BJ (cell line): Measurements from ENCODE around the gene NF2. TPM values are rescaled to one million over a fixed set of nuclear protein-coding genes. Genes with fewer than 3 reads are reported as not detected.
"Not testable (repeated sequence)": the region's sequence is repeated elsewhere in the genome, so short reads cannot be mapped to it uniquely, and the experiment has no call there.

Experiments used
- CTCF ChIA-PET: fragments of 350-600 bp; formaldehyde crosslinking; extraction: SDS; loops from one replicate; lab custom pipeline; 2021; ENCODE audit warnings: antibody characterized with exemption, inconsistent platforms; lab: Yijun Ruan, JAX
- POLR2A ChIA-PET: fragments of 300-600 bp; sonication (Branson Sonifier 250); formaldehyde crosslinking; extraction: SDS; loops from one replicate; lab custom pipeline; 2021; ENCODE audit warnings: antibody characterized with exemption; lab: Charles Lee
- DNase-seq: peaks from one replicate; pipeline ENCODE4 v3.0.0-alpha.2; 2011; ENCODE audit warnings: low read depth
- H3K27me3 ChIP-seq: 2 replicates; pipeline ENCODE4 v1.6.0; 2011; ENCODE audit warnings: low read length; ENCODE audit not compliant: control insufficient read depth, insufficient read depth
- H3K36me3 ChIP-seq: 2 replicates; pipeline ENCODE4 v1.5.1; 2011; ENCODE audit warnings: low read length; ENCODE audit not compliant: control insufficient read depth, insufficient read depth
- H3K4me3 ChIP-seq: 2 replicates; pipeline ENCODE4 v1.5.1; 2011; ENCODE audit warnings: low read depth, mild to moderate bottlenecking, control low read depth, low read length
- polyA plus RNA-seq: library from polyadenylated mRNA; depleted of rRNA; stranded (reverse); fragments of >200 nt; gene quantifications from 2 replicates; pipeline ENCODE4 v1.2.3, GENCODE V29; 2011
- TF ChIP-seq, protein P1 (sequence below): IDR thresholded peaks from 2 replicates; pipeline ENCODE4 v1.5.1; 2011; ENCODE audit warnings: low read depth, mild to moderate bottlenecking, control low read depth, inconsistent platforms, low read length, moderate library complexity; ENCODE audit not compliant: insufficient read depth

NF2 gene
- polyA plus RNA-seq, 1 experiment, result 36.0 TPM

DNA sequence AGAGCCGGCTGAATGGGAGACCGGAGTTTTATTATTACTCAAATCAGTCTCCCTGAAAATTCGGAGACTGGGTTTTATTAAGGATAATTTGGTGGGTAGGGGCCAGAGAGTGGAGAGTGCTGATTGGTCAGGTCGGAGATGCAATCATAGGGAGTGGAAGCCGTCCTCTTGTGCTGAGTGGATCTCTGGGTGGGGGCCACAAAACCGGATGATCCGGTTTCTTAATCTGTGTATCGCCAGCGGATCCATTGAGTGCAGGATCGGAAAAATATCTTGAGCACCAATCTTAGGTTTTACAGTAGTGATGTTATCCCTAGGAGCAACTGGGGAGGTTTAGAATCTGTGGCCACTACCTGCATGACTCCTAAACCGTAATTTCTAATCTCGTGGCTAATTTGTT is 21.6 kb upstream of the NF2 start:
- Histone ChIP-seq H3K27me3 (no peaks in the 10 kb centered on the region), H3K36me3 (no peaks in the 10 kb centered on the region), H3K4me3 (no peak overlapping the region; the same call in 1 of the 2 replicates)
- TF ChIP-seq, protein P1, sequence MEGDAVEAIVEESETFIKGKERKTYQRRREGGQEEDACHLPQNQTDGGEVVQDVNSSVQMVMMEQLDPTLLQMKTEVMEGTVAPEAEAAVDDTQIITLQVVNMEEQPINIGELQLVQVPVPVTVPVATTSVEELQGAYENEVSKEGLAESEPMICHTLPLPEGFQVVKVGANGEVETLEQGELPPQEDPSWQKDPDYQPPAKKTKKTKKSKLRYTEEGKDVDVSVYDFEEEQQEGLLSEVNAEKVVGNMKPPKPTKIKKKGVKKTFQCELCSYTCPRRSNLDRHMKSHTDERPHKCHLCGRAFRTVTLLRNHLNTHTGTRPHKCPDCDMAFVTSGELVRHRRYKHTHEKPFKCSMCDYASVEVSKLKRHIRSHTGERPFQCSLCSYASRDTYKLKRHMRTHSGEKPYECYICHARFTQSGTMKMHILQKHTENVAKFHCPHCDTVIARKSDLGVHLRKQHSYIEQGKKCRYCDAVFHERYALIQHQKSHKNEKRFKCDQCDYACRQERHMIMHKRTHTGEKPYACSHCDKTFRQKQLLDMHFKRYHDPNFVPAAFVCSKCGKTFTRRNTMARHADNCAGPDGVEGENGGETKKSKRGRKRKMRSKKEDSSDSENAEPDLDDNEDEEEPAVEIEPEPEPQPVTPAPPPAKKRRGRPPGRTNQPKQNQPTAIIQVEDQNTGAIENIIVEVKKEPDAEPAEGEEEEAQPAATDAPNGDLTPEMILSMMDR, result no peak
- ChIA-PET CTCF (no interaction called here), POLR2A (no interaction called here)
- DNase-seq, result no peak

DNA sequence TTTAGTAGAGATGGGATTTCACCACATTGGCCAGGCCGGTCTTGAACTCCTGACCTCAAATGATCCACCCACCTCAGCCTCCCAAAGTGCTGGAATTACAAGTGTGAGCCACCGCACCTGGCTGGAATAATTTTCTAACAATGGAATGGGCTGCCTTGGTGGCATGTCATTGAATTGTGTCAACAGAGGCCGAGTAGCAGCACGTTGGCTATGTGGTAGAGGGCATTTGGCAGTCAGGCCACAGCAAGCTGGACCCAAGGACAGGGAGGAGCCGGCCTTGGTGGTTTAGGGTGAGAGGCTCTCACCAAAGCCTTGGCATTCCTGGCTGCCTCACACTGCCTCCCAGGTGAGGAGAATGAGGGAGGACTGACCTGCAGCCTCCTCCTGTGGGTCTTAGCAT is 18.5 kb upstream of the NF2 start:
- ChIA-PET POLR2A (no interaction called here), CTCF (no interaction called here)
- no peaks in the 10 kb centered on the region for H3K36me3 ChIP-seq
- DNase-seq, result no peak
- TF ChIP-seq, protein P1, result no peak
- H3K27me3 ChIP-seq, result no peaks in the 10 kb centered on the region
- H3K4me3 ChIP-seq, result no peak overlapping the region

DNA sequence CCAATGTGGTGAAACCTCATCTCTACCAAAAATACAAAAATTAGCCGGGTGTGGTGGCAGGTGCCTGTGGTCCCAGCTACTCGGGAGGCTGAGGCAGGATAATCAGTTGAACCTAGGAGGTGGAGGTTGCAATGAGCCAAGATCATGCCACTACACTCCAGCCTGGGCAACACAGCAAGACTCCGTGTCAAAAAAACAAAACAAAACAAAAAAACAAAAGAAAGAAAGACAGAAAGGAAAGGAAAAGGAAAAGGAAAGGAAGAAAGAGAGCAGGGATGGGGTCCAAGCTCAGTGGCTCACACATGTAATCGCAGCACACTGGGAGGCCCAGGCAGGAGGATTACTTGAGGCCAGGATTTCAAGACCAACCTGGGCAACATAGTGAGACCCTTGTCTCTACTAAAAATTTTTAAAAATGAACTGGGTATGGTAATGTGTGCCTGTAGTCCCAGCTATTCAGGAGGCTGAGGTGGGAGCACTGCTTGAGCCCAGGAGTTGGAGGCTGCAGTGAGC is 17.2 kb upstream of the NF2 start:
- H3K27me3 ChIP-seq, DNase-seq, H3K36me3 ChIP-seq, POLR2A ChIA-PET, H3K4me3 ChIP-seq: not testable (repeated sequence)
- CTCF ChIA-PET, result interaction anchor here (1.0 to 2.4 kb wide), 2 partner anchors 9 to 503 kb away, joined by 3 to 10 read pairs; no protein-coding TSS in a partner anchor

DNA sequence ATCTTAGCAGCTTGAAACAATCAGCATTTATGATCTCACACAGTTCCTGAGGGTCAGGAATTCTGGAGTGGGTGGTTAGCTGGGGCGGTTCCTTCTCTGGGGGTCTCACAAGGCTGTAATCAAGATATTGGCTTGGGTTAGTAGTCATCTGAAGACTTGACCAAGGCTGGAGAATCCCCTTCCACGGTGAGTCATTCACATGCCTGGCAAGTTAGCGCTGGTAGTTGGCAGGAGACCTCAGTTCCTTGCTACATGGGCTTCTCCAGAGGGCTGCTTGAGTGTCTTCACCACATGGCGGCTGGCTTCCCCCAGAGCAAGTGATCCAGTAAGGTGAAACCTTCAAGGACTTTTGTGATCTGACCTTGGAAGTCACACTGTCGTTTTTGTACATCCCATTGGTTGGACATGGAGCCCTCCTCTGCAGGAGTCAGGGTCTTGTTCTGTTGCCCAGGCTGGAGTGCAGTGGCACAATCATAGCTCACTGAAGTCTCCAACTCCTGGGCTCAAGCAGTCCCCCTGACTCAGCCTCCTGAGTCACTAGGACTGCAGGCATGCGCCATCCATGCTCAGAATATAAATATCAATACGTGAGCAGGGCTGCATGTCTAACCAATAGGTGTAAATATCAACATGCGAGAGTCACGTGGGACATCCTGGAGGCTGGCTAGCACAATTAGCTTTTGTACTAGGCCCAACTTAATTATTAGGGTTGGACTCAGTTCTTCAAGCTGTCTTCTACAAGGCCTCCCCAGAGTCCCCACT is 15.3 kb upstream of the NF2 start:
- ChIA-PET POLR2A (no interaction called here), CTCF (interaction anchor here (0.7 to 3.5 kb wide), 9 partner anchors 11 to 501 kb away, joined by 3 to 29 read pairs (median 5); no protein-coding TSS in a partner anchor)
- TF ChIP-seq, protein P1, result no peak
- Histone ChIP-seq H3K27me3 (no peaks in the 10 kb centered on the region), H3K36me3 (no peaks in the 10 kb centered on the region), H3K4me3 (no peak overlapping the region)
- peak; percentile 32 for DNase-seq

DNA sequence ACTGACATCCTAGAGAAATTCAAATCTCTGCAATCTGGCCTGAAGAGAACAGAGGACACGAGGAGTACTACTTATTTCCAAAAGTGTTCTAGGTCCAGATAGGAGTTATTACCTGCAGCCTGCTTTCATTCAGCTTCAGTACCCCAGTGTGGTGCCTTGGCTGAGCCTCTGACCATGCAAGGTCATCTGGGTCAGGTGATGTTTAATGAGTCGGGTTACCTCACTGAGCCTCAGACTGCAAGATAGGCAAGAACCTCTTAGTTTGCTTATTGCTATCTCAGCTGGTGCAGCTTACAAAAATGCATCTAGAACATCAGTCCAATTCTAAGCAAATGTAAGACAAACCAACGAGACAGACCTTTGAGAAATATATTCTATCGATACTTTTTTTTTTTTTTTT is 9.5 kb upstream of the NF2 start:
- no peaks in the 10 kb centered on the region for H3K36me3 ChIP-seq
- H3K27me3 ChIP-seq, result no peaks in the 10 kb centered on the region
- TF ChIP-seq, protein P1, result no peak
- H3K4me3 ChIP-seq, result no peak overlapping the region
- CTCF ChIA-PET, result interaction anchor here (1.4 to 2.4 kb wide), 2 partner anchors 12 to 32 kb away, joined by 4 to 5 read pairs; no protein-coding TSS in a partner anchor
- POLR2A ChIA-PET, result no interaction called here
- no peak for DNase-seq

DNA sequence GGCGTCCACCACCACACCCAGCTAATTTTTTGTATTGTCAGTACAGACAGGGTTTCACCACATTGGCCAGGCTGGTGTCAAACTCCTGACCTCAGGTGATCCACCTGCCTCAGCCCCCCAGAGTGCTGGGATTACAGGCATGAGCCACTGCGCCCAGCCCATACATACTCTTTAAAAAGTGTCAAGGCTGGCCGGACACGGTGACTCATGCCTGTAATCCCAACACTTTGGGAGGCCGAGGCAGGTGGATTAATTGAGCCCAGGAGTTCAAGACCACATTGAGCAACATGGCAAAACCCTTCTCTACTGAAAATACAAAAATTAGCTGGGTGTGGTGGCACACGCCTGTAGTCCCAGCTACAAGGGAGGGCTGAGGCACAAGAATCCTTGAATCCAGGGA is 9.0 kb upstream of the NF2 start:
- POLR2A ChIA-PET, H3K36me3 ChIP-seq, DNase-seq, H3K27me3 ChIP-seq, H3K4me3 ChIP-seq: not testable (repeated sequence)
- CTCF ChIA-PET, result interaction anchor here (1.4 to 2.4 kb wide), 2 partner anchors 11 to 31 kb away, joined by 4 to 5 read pairs; no protein-coding TSS in a partner anchor
